DND-41 (cell line): Measurements from ENCODE around the gene SLC30A7.

Experiments used
- ATAC-seq: fragments of 200-7000 bp; cut with Tn5 transposase; 3 replicates; pipeline ENCODE4 v1.9.1; 2021; ENCODE audit warnings: low read depth; ENCODE audit not compliant: insufficient read depth
- DNase-seq: peaks from one replicate; pipeline ENCODE4 v3.0.0-alpha.2; 2020
- H2AFZ ChIP-seq: 2 replicates; pipeline ENCODE4 v1.6.0; 2012; ENCODE audit warnings: low read depth, low read length
- H3K27ac ChIP-seq: 2 replicates; pipeline ENCODE4 v1.5.1; 2012; ENCODE audit warnings: low read length, inconsistent platforms
- H3K27me3 ChIP-seq: fragments of 200-600 bp; sonication (generic); 2 replicates; pipeline ENCODE4 v1.6.0; 2012; ENCODE audit warnings: low read length, mild to moderate bottlenecking, inconsistent platforms; ENCODE audit not compliant: insufficient read depth, poor library complexity
- H3K36me3 ChIP-seq: 2 replicates; pipeline ENCODE4 v1.5.1; 2012; ENCODE audit warnings: low read length, inconsistent platforms; ENCODE audit not compliant: insufficient read depth
- H3K4me1 ChIP-seq: 2 replicates; pipeline ENCODE4 v1.5.1; 2012; ENCODE audit warnings: mild to moderate bottlenecking, low read length; ENCODE audit not compliant: insufficient read depth
- H3K4me2 ChIP-seq: 2 replicates; pipeline ENCODE4 v1.6.0; 2012; ENCODE audit warnings: mild to moderate bottlenecking, moderate library complexity, low read length, inconsistent platforms; ENCODE audit not compliant: insufficient read depth
- H3K4me3 ChIP-seq, 2 experiments: fragments of 200-600 bp in 1 of 2; shearing (Covaris generic) in 1 of 2; 2 replicates each; pipeline ENCODE4 v1.5.1; 2012 to 2016; ENCODE audit warnings: inconsistent platforms in 2 of 2, low read length in 2 of 2, mild to moderate bottlenecking in 2 of 2, low read depth in 1 of 2, moderate library complexity in 1 of 2
- H3K79me2 ChIP-seq: 2 replicates; pipeline ENCODE4 v1.6.0; 2012; ENCODE audit warnings: low read length, inconsistent platforms; ENCODE audit not compliant: insufficient read depth
- H3K9ac ChIP-seq: 2 replicates; pipeline ENCODE4 v1.6.0; 2012; ENCODE audit warnings: low read depth, mild to moderate bottlenecking, inconsistent platforms, low read length, moderate library complexity
- H3K9me3 ChIP-seq: 2 replicates; pipeline ENCODE4 v1.5.1; 2012; ENCODE audit warnings: low read length, moderate library complexity, mild to moderate bottlenecking, inconsistent platforms; ENCODE audit not compliant: insufficient read depth, severe bottlenecking
- H4K20me1 ChIP-seq: 2 replicates; pipeline ENCODE4 v1.6.0; 2012; ENCODE audit warnings: low read length; ENCODE audit not compliant: insufficient read depth
- EZH2 ChIP-seq: IDR thresholded peaks from 3 replicates; pipeline ENCODE4 v1.6.1; 2012; ENCODE audit warnings: borderline replicate concordance, low read depth, mild to moderate bottlenecking, moderate library complexity, low read length, inconsistent platforms; ENCODE audit not compliant: severe bottlenecking
- TF ChIP-seq, protein P1 (sequence below): IDR thresholded peaks from 2 replicates; pipeline ENCODE4 v1.5.1; 2012; ENCODE audit warnings: borderline replicate concordance, low read length, moderate library complexity, mild to moderate bottlenecking; ENCODE audit not compliant: poor library complexity, severe bottlenecking; ENCODE audit errors: extremely low read depth

SLC30A7 gene

DNA sequence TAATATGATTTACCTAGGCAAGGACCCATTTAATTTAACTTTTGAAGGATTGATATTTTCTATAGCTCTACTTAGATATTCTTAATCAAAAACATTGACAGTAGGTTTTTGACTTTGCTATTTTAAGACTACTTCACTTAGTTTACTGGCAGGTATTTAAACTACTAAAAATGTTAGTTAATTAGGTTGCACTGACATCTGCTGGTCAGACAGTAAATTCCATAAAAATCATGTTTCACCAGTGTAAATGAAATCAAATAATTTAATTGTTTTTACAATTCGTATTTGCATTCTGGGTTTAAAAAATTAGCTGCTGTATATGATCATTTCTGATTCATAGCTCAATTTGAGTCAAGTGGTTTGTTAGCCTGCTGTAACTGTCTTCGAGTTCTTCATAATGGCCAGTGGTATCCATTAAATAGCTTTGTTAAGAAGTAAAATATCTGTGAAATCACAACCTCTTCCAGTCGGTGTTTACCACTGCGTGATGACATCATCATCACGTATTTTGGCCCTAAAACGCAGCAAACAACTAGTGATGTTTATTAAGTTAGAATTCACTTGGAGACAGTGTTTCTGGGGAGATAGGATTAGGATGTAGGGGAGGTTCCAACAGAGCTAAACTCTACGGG, 27.4 kb upstream of the SLC30A7 start:
- peak; percentile 54; the same call in 2 of the 3 replicates for ATAC-seq
- DNase-seq = no peak
- peaks cover 16% of the 10 kb centered on the region for H3K4me1 ChIP-seq
- H3K9me3 ChIP-seq = no peaks in the 10 kb centered on the region
- H3K4me3 ChIP-seq = no peak overlapping the region
- H3K36me3 ChIP-seq = peaks cover 4% of the 10 kb centered on the region; the same call in 1 of the 2 replicates
- H3K9ac ChIP-seq = no peak overlapping the region
- TF ChIP-seq, protein P1, sequence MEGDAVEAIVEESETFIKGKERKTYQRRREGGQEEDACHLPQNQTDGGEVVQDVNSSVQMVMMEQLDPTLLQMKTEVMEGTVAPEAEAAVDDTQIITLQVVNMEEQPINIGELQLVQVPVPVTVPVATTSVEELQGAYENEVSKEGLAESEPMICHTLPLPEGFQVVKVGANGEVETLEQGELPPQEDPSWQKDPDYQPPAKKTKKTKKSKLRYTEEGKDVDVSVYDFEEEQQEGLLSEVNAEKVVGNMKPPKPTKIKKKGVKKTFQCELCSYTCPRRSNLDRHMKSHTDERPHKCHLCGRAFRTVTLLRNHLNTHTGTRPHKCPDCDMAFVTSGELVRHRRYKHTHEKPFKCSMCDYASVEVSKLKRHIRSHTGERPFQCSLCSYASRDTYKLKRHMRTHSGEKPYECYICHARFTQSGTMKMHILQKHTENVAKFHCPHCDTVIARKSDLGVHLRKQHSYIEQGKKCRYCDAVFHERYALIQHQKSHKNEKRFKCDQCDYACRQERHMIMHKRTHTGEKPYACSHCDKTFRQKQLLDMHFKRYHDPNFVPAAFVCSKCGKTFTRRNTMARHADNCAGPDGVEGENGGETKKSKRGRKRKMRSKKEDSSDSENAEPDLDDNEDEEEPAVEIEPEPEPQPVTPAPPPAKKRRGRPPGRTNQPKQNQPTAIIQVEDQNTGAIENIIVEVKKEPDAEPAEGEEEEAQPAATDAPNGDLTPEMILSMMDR = peak; percentile 70
- no peak for TF ChIP-seq EZH2
- no peaks in the 10 kb centered on the region for H4K20me1 ChIP-seq
- H3K79me2 ChIP-seq = no peaks in the 10 kb centered on the region
- no peak overlapping the region for H3K4me2 ChIP-seq
- H2AFZ ChIP-seq = no peak overlapping the region
- H3K27me3 ChIP-seq = no peaks in the 10 kb centered on the region
- H3K27ac ChIP-seq = no peak overlapping the region

DNA sequence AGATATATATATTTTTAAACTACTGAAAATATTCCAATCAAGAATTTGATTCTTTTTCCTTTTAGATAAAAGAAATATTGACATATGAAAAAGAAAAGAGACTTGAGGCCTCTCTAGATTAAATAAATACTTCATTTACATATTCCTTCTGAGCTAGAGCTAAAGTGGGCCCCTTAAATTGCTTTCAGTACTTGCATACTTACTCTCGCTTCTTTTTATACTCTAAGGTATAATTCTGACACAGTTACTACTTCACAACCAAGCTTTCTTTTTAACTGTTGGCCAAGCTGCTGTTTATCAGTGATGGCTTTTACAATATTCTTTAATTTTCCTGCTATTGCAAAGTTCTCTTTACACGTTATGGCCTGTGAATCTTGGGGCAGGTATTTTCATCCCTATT, 25.9 kb upstream of the SLC30A7 start:
- Histone ChIP-seq H3K9ac (no peak overlapping the region), H3K27ac (no peak overlapping the region), H2AFZ (no peak overlapping the region), H3K4me2 (no peak overlapping the region), H3K4me3 (no peak overlapping the region), H4K20me1 (no peaks in the 10 kb centered on the region), H3K4me1 (peaks cover 16% of the 10 kb centered on the region), H3K79me2 (no peaks in the 10 kb centered on the region), H3K9me3 (no peaks in the 10 kb centered on the region), H3K36me3 (peaks cover 11% of the 10 kb centered on the region; the same call in 1 of the 2 replicates), H3K27me3 (no peaks in the 10 kb centered on the region)
- DNase-seq = no peak
- no peak for ATAC-seq
- no peak for TF ChIP-seq EZH2
- TF ChIP-seq, protein P1 = no peak

DNA sequence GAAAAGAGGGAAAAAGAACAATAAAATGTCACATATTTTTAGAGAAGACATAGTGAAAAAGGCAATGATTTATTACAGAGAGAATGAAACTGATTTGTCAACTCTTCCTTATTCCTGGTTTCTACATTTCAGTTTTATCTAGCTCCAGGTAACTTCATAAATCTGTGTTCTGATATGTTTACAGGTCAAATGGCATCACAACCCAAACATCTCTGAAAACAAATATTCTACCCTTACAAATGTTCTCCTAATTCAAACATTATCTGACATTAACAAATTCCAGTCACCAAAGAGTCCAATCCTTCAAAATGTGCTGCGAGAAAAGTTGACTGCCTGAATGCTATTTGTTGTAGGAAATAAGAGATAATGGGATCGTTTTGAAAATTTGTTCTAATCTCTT, 21.5 kb upstream of the SLC30A7 start:
- Histone ChIP-seq H2AFZ (no peak overlapping the region), H3K9me3 (no peaks in the 10 kb centered on the region), H3K4me1 (peaks cover 16% of the 10 kb centered on the region), H4K20me1 (no peaks in the 10 kb centered on the region), H3K9ac (no peak overlapping the region), H3K4me3 (no peak overlapping the region), H3K36me3 (peaks cover 18% of the 10 kb centered on the region; the same call in 1 of the 2 replicates), H3K4me2 (no peak overlapping the region), H3K27ac (no peak overlapping the region), H3K79me2 (no peaks in the 10 kb centered on the region), H3K27me3 (no peaks in the 10 kb centered on the region)
- no peak for TF ChIP-seq EZH2
- TF ChIP-seq, protein P1 = no peak
- no peak for ATAC-seq
- no peak for DNase-seq

DNA sequence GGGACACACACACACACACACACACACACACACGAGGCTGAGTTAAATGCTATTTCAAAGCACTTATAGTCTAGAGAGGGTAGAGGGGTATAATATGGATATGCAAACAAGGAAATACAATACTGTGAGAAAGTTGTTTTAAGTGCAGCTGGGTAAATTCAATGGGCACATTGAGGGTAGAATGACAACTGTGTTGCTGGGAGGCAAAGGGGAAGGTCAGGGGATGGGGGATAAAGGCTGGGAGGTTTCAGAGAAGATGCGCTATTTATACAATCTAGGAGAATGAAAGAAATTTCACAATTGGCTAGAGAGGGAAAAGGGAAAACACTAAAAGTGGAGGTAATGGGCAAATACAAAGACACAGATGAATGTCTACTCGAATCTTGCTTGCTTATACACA, 20.7 kb upstream of the SLC30A7 start:
- H4K20me1 ChIP-seq = no peaks in the 10 kb centered on the region
- H3K27ac ChIP-seq = no peak overlapping the region
- no peaks in the 10 kb centered on the region for H3K79me2 ChIP-seq
- H3K9me3 ChIP-seq = no peaks in the 10 kb centered on the region
- peaks cover 16% of the 10 kb centered on the region for H3K4me1 ChIP-seq
- H3K27me3 ChIP-seq = no peaks in the 10 kb centered on the region
- H3K9ac ChIP-seq = no peak overlapping the region
- TF ChIP-seq, protein P1 = no peak
- no peak for TF ChIP-seq EZH2
- H3K4me2 ChIP-seq = no peak overlapping the region
- DNase-seq (no peak), ATAC-seq (no peak)
- peaks cover 18% of the 10 kb centered on the region; the same call in 1 of the 2 replicates for H3K36me3 ChIP-seq
- no peak overlapping the region for H2AFZ ChIP-seq
- no peak overlapping the region for H3K4me3 ChIP-seq
